ENCODE results near the gene GYS1. TPM values are rescaled to one million over a fixed set of nuclear protein-coding genes. Genes with fewer than 3 reads are reported as not detected.
A peak's percentile ranks its signal among the peaks of the same experiment; 100 is the strongest.

Gene GYS1
- total and polyA plus RNA-seq, 2 of the 8 experiments (the other 6 are each of a cell fraction or from before 2014, with no cell fraction given), result 30.0 to 38.7 TPM

- ChIA-PET POLR2A (ENCODE audit: partially characterized antibody) (interaction anchor here (0.6 to 5.4 kb wide), 52 partner anchors 9 to 542 kb away, joined by 3 to 56 read pairs (median 4); partner anchors contain the start of genes BAX, DHDH, GYS1 and NUCB1), CTCF (ENCODE audit: partially characterized antibody) (interaction anchor here (0.6 to 1.9 kb wide), 8 partner anchors 9 to 1424 kb away, joined by 3 to 7 read pairs (median 4); partner anchors contain the start of gene RUVBL2)
- Histone ChIP-seq H3K56ac (replicated peaks; ENCODE audit: insufficient read length, low read depth, low read length) (peak overlapping the region; percentile 92), H4K91ac (replicated peaks; ENCODE audit: insufficient read length, low read length) (peak overlapping the region; percentile 96), H3K4me1 (replicated peaks in 1 of 4; ENCODE audit: control insufficient read depth in 3 of 4, insufficient read depth in 4 of 4, low read length in 3 of 4) (peaks cover 4 to 17% (median 12%) of the 10 kb centered on the region in 4 experiments), H3K36me3 (ENCODE audit: control insufficient read depth in 2 of 4, insufficient read depth in 4 of 4, low read length in 3 of 4) (peaks cover 2 to 30% (median 12%) of the 10 kb centered on the region in 4 experiments; a peak in 5 of 8 replicates), H2BK5ac (ENCODE audit: low read depth, low read length) (peak overlapping the region; percentile 94), H2BK20ac (ENCODE audit: low read length) (no peak overlapping the region), H2BK15ac (ENCODE audit: low read length) (peak overlapping the region; percentile 74; the same call in 1 of the 2 replicates), H3K9ac (replicated peaks in 1 of 4; ENCODE audit: extremely low read depth in 1 of 4, low read depth in 3 of 4, low read length in 3 of 4) (peak overlapping the region in 3 of 4 experiments; percentile 43 to 80 (median 60); a peak in 6 of 7 replicates), H2AK5ac (ENCODE audit: low read depth, low read length) (peak overlapping the region; percentile 91), H3K23me2 (ENCODE audit: low read depth, low read length) (peaks cover 17% of the 10 kb centered on the region; the same call in 1 of the 2 replicates), H2BK12ac (ENCODE audit: low read depth, low read length) (peak overlapping the region; percentile 84), H2AFZ (ENCODE audit: low read length) (no peak overlapping the region), H4K8ac (ENCODE audit: extremely low read depth, insufficient read depth, low read length) (peak overlapping the region; percentile 89; the same call in 1 of the 2 replicates), H3K4me2 (ENCODE audit: insufficient read depth in 1 of 2, low read depth in 2 of 2, low read length in 2 of 2) (peak overlapping the region; percentile 67 to 99), H3K79me2 (ENCODE audit: control insufficient read depth in 1 of 2, insufficient read depth in 2 of 2, low read length in 2 of 2) (peaks cover 0 to 13% of the 10 kb centered on the region in 2 experiments; a peak in 2 of 4 replicates), H3K79me1 (ENCODE audit: low read depth, low read length) (peaks cover 5% of the 10 kb centered on the region), H3K4me3 (ENCODE audit: extremely low read depth in 1 of 4, insufficient read depth in 2 of 4, low read depth in 3 of 4, low read length in 4 of 4) (peak overlapping the region; percentile 24 to 59 (median 36)), H3K14ac (ENCODE audit: insufficient read length) (no peak overlapping the region), H3K23ac (ENCODE audit: insufficient read length) (no peak overlapping the region), H3K27ac (ENCODE audit: low read depth, low read length) (peak overlapping the region; percentile 76), H2BK120ac (replicated peaks; ENCODE audit: low read depth, low read length) (peak overlapping the region; percentile 67), H4K5ac (ENCODE audit: insufficient read length, low read depth, low read length) (peak overlapping the region; percentile 90), H3K18ac (ENCODE audit: extremely low read depth, low read length) (peak overlapping the region; percentile 95), H4K20me1 (replicated peaks in 1 of 2; ENCODE audit: control insufficient read depth in 1 of 2, insufficient read depth in 2 of 2, low read length in 2 of 2) (peaks cover 3 to 19% of the 10 kb centered on the region in 2 experiments), H3K27me3 (replicated peaks in 1 of 4; ENCODE audit: control insufficient read depth in 3 of 4, extremely low read depth in 1 of 4, insufficient read depth in 3 of 4, low read length in 3 of 4) (no peaks in the 10 kb centered on the region), H3K9me3 (ENCODE audit: insufficient read depth in 2 of 2, low read depth in 1 of 2, low read length in 1 of 2) (no peaks in the 10 kb centered on the region), H3K4ac (replicated peaks; ENCODE audit: insufficient read length, low read depth, low read length) (peak overlapping the region; percentile 97)
- FAIRE-seq, result no peak
- WGBS, 2 experiments (ENCODE audit: extremely low coverage in 1 of 2, insufficient coverage in 1 of 2, insufficient read length in 1 of 2, insufficient replicate concordance in 2 of 2, low coverage in 1 of 2, low lambda C conversion rate in 2 of 2, missing lambda C conversion rate in 1 of 2), result 23% methylated on average over 19 of the region's 19 CpGs; no CpG with 5 or more reads in 1 of the 2 experiments
- peak in 1 of 2 experiments; percentile 78 for DNase-seq (ENCODE audit: low read depth in 1 of 2, low spot score in 2 of 2)
- TF ChIP-seq MAX (IDR thresholded peaks at IDR 0.05) (no peak; the same call in 1 of the 2 replicates), POU5F1 (IDR thresholded peaks at IDR 0.05; ENCODE audit: low read depth, low read length) (no peak), POLR2A (IDR thresholded peaks at IDR 0.05; ENCODE audit: control extremely low read depth in 1 of 2, low read depth in 2 of 2, low read length in 2 of 2) (peak in 1 of 2 experiments; percentile 33; a peak in 1 of 3 replicates), PHF8 (conservative IDR thresholded peaks at IDR 0.05; ENCODE audit: low read depth, low read length) (0 out of 2 replicates have a peak, but pooled peaks have one; percentile 10)
These were observed 28.7 kb downstream of the GYS1 start for GRCh38 chr19:48964205-48965039.

Measured in H1 (cell line).